OCI-LY1 (cell line): ENCODE measurements around the gene S1PR2.

Experiments
- H2AFZ ChIP-seq: fragments of 200-600 bp; sonication (generic), shearing (Covaris generic); 2 replicates; pipeline ENCODE4 v1.6.0; 2014; ENCODE audit warnings: antibody characterized with exemption, mild to moderate bottlenecking, low read length
- H3F3A ChIP-seq: fragments of 200-600 bp; sonication (generic), shearing (Covaris generic); 2 replicates; pipeline ENCODE4 v1.6.0; 2014; ENCODE audit warnings: mild to moderate bottlenecking, antibody characterized with exemption, low read length, moderate library complexity; ENCODE audit not compliant: insufficient read depth
- H3K27ac ChIP-seq: fragments of 200-600 bp; sonication (generic); 2 replicates; pipeline ENCODE4 v1.5.1; 2014; ENCODE audit warnings: low read length, mixed run types, mild to moderate bottlenecking, low read depth; ENCODE audit not compliant: poor library complexity, severe bottlenecking
- H3K27me3 ChIP-seq: fragments of 200-600 bp; sonication (generic); 2 replicates; pipeline ENCODE4 v1.6.0; 2014; ENCODE audit warnings: antibody characterized with exemption, mild to moderate bottlenecking, low read length, moderate library complexity; ENCODE audit not compliant: insufficient read depth
- H3K36me3 ChIP-seq: fragments of 200-600 bp; sonication (generic); 2 replicates; pipeline ENCODE4 v1.6.1; 2014; ENCODE audit warnings: mild to moderate bottlenecking, antibody characterized with exemption, low read length, moderate library complexity, mixed read lengths; ENCODE audit not compliant: insufficient read depth
- H3K4me1 ChIP-seq: fragments of 200-600 bp; sonication (generic); 2 replicates; pipeline ENCODE4 v1.5.1; 2014; ENCODE audit warnings: mild to moderate bottlenecking, low read length, moderate library complexity; ENCODE audit not compliant: insufficient read depth, severe bottlenecking
- H3K4me2 ChIP-seq: fragments of 200-600 bp; sonication (generic), shearing (Covaris generic); 2 replicates; pipeline ENCODE4 v1.6.1; 2014; ENCODE audit warnings: low read length
- H3K4me3 ChIP-seq: fragments of 200-600 bp; sonication (generic); 2 replicates; pipeline ENCODE4 v1.5.1; 2014; ENCODE audit warnings: low read length, low read depth, mild to moderate bottlenecking, mixed read lengths; ENCODE audit not compliant: poor library complexity, severe bottlenecking
- H3K79me2 ChIP-seq: fragments of 200-600 bp; shearing (Covaris generic); 2 replicates; pipeline ENCODE4 v1.6.1; 2016; ENCODE audit warnings: mixed run types, low read length, mixed read lengths; ENCODE audit not compliant: insufficient read depth
- H3K9ac ChIP-seq: fragments of 200-600 bp; sonication (generic), shearing (Covaris generic); 2 replicates; pipeline ENCODE4 v1.6.1; 2014; ENCODE audit warnings: mild to moderate bottlenecking, low read length, mixed read lengths
- H3K9me2 ChIP-seq: fragments of 200-600 bp; sonication (generic), shearing (Covaris generic); 2 replicates; pipeline ENCODE4 v1.6.1; 2014; ENCODE audit warnings: low read depth, mild to moderate bottlenecking, low read length, mixed read lengths
- H3K9me3 ChIP-seq: fragments of 200-600 bp; shearing (Covaris generic); 2 replicates; pipeline ENCODE4 v1.6.1; 2014; ENCODE audit warnings: low read length, mixed read lengths
- H4K20me1 ChIP-seq: fragments of 200-600 bp; sonication (generic), shearing (Covaris generic); 2 replicates; pipeline ENCODE4 v1.6.0; 2016; ENCODE audit warnings: mild to moderate bottlenecking, low read length; ENCODE audit not compliant: insufficient read depth
- EZH2 ChIP-seq: fragments of 200-600 bp; sonication (generic), shearing (Covaris generic); IDR thresholded peaks from 2 replicates; pipeline ENCODE4 v1.8.0; 2017; ENCODE audit warnings: borderline replicate concordance, mixed run types, mild to moderate bottlenecking, antibody characterized with exemption, low read length, moderate library complexity, mixed read lengths
- TF ChIP-seq, protein P1 (sequence below): fragments of 200-600 bp; sonication (generic), shearing (Covaris generic); IDR thresholded peaks from 2 replicates; pipeline ENCODE4 v1.5.1; 2017; ENCODE audit warnings: mild to moderate bottlenecking, antibody characterized with exemption, low read length, moderate library complexity, mixed read lengths

The S1PR2 gene

DNA sequence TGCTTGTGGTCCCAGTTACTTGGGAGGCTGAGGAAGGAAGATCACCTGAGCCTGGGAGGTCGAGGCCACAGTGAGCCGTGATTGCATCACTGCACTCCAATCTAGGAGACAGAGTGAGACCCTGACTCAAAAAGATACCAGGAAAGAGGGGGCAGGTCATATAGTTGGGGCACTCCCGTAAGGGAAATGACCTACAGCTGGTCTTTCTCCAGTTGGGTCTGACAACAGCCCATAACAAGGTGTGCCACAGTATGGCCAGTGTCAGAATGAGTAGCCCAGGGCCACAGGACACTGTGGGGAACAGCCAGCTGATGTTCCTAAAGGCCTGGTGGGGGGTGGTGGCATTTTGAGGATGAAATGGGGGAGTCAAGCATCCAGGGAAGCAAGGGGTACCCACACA lies 47.2 kb downstream of the S1PR2 start:
- peaks cover 21% of the 10 kb centered on the region for H3K4me1 ChIP-seq
- peaks cover 91% of the 10 kb centered on the region for H3K36me3 ChIP-seq
- peaks cover 61% of the 10 kb centered on the region for H3K79me2 ChIP-seq
- H3K4me2 ChIP-seq = no peak overlapping the region
- no peaks in the 10 kb centered on the region for H4K20me1 ChIP-seq
- H3K9me3 ChIP-seq = no peaks in the 10 kb centered on the region
- H3K9me2 ChIP-seq = no peaks in the 10 kb centered on the region
- TF ChIP-seq EZH2 = no peak
- TF ChIP-seq, protein P1, sequence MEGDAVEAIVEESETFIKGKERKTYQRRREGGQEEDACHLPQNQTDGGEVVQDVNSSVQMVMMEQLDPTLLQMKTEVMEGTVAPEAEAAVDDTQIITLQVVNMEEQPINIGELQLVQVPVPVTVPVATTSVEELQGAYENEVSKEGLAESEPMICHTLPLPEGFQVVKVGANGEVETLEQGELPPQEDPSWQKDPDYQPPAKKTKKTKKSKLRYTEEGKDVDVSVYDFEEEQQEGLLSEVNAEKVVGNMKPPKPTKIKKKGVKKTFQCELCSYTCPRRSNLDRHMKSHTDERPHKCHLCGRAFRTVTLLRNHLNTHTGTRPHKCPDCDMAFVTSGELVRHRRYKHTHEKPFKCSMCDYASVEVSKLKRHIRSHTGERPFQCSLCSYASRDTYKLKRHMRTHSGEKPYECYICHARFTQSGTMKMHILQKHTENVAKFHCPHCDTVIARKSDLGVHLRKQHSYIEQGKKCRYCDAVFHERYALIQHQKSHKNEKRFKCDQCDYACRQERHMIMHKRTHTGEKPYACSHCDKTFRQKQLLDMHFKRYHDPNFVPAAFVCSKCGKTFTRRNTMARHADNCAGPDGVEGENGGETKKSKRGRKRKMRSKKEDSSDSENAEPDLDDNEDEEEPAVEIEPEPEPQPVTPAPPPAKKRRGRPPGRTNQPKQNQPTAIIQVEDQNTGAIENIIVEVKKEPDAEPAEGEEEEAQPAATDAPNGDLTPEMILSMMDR = no peak
- no peaks in the 10 kb centered on the region for H3F3A ChIP-seq
- H2AFZ ChIP-seq = no peak overlapping the region
- H3K27me3 ChIP-seq = no peaks in the 10 kb centered on the region
- no peak overlapping the region for H3K4me3 ChIP-seq
- no peak overlapping the region for H3K9ac ChIP-seq
- no peak overlapping the region for H3K27ac ChIP-seq

DNA sequence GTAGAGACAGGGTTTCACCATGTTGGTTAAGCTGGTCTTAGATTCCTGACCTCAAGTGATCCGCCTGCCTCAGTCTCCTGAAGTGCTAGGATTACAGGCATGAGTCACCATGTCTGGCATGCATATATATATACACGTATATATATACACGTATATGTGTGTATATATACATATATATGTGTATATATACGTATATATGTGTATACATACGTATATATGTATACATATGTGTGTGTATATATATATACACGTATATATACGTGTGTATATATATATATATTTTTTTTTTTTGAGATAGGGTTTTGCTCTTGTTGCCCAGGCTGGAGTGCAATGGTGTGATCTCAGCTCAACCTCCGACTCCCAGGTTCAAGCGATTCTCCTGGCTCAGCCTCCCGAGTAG lies 48.3 kb downstream of the S1PR2 start:
- peaks cover 10% of the 10 kb centered on the region for H3K4me1 ChIP-seq
- no peak overlapping the region for H3K9ac ChIP-seq
- no peak overlapping the region for H2AFZ ChIP-seq
- no peaks in the 10 kb centered on the region for H3K27me3 ChIP-seq
- no peaks in the 10 kb centered on the region for H3K9me3 ChIP-seq
- no peaks in the 10 kb centered on the region for H3K9me2 ChIP-seq
- H4K20me1 ChIP-seq = no peaks in the 10 kb centered on the region
- no peaks in the 10 kb centered on the region for H3F3A ChIP-seq
- no peak overlapping the region for H3K4me3 ChIP-seq
- TF ChIP-seq, protein P1 = no peak
- TF ChIP-seq EZH2 = no peak
- H3K4me2 ChIP-seq = no peak overlapping the region
- no peak overlapping the region for H3K27ac ChIP-seq
- peaks cover 90% of the 10 kb centered on the region for H3K36me3 ChIP-seq
- H3K79me2 ChIP-seq = peaks cover 50% of the 10 kb centered on the region

DNA sequence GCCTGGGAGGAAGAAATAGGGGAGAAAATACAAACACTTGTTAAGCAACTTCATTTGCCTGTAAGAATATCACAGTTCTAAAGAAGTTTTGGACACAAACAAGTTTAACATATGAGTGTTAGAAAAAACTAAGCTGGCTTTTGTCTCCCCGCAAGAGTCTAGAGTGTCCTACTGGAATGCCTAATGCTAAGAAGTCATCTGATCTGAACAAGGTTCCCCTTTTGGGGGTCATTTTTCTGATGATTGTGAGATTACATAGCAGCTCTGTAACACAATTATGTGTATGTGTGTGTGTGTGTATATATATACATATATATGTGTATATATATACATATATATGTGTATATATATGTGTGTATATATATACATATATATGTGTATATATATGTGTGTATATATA lies 49.1 kb downstream of the S1PR2 start:
- Histone ChIP-seq H3K36me3 (peaks cover 90% of the 10 kb centered on the region), H3K9me3 (no peaks in the 10 kb centered on the region), H3K27me3 (no peaks in the 10 kb centered on the region), H4K20me1 (no peaks in the 10 kb centered on the region), H3K9me2 (no peaks in the 10 kb centered on the region), H3K9ac (no peak overlapping the region), H3K79me2 (peaks cover 43% of the 10 kb centered on the region), H3K4me1 (peaks cover 3% of the 10 kb centered on the region), H3K27ac (no peak overlapping the region), H3K4me2 (no peak overlapping the region), H3F3A (no peaks in the 10 kb centered on the region), H2AFZ (no peak overlapping the region), H3K4me3 (no peak overlapping the region)
- TF ChIP-seq, protein P1 = no peak
- no peak for TF ChIP-seq EZH2
